GM03348 (cell line): Measurements from ENCODE around the gene GRXCR1.

Experiments
- DNase-seq: peaks from one replicate; pipeline ENCODE4 v3.0.0; 2012; ENCODE audit warnings: low spot score

GRXCR1 gene

DNA sequence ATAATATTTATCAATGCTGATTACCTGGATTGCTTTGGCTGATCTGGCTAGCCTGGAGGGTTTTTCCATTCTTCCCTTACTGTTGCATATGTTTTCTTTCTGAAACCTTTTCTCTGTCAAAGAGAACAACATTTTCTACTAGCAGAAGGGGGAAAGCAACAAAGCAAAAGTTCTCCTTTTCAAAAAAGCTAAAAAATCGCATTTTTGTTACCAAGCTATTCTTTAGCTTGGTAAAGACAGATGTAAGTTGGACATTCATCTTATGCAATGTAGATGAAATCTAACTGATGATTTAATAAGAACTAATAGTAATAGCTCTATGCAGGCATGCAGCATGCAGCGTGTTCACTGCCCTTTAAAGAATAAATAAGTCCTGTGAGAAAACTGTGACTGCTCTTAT, at the start of gene GRXCR1:
TSS of gene GRXCR1 (plus strand) at position 301 of the 400 bp plus-strand sequence. CDS start 554 bp downstream, outside the sequence.
- no peak for DNase-seq

DNA sequence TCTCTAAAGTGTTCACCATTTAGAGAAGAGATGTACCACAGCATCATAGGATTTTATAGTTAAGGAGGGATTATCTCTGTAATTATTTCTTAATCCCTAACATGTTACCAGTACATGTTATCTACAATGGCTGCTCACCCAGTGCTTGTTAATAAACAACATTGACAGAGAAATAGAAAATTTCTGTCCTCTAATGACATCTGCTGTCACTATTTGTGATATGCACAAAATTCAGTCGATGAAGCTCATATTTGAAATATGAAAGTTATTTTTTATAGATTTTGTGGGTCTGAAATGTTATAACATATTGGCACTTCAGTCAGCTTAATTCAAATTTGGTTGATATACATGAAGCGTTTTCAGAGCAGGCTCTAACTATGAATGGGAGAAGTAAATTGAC, 48.8 kb upstream of the GRXCR1 start:
- DNase-seq, result no peak

DNA sequence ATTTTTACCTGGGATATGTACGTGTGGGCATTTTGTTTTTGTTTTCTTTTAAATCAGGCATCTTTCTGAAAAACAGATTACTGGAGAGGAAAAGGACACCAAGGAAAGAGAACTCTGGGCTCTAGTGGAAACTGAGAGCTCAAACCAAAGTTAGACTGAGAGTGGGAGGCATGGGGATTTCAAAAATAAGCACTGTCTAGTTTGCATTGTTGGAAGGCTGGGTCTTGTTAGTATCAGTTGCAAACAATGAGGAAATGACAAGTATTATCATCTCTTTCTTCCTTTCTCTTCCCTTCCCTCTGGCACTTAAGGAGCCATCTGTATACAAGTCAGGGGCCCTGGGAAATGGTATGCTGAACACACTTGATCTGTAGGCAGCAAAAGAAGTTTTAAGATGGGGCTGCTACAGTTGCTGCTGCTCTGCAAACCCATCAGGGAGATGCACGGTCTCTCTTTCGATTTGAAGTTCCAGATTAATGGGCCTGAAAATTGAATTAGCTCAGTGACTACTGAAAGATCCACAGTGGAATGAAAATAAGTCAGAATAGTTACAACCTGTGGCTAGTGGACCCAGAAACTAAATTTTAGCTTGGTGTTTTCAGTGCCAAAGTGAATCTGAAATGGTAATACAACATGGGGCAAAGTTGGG, 48.0 kb upstream of the GRXCR1 start:
- no peak for DNase-seq

DNA sequence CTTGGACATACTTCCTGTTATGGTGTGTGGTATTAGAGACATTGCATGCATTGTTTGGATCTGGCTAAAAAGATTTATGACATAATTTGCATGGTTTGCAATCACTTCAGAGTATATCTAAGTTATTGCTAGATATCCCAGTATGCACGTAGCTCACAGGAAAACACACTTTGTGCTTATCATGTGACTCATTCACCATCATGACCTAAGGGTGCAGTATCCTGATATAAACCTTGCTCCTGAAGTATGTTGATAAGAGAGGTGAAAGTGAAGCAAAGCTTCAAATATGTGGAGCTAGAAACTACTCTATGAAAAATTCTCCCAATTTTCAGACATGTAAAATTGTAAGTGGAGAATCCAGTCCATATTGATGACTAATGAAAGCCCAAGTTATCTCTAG, 46.9 kb upstream of the GRXCR1 start:
- DNase-seq, result no peak

DNA sequence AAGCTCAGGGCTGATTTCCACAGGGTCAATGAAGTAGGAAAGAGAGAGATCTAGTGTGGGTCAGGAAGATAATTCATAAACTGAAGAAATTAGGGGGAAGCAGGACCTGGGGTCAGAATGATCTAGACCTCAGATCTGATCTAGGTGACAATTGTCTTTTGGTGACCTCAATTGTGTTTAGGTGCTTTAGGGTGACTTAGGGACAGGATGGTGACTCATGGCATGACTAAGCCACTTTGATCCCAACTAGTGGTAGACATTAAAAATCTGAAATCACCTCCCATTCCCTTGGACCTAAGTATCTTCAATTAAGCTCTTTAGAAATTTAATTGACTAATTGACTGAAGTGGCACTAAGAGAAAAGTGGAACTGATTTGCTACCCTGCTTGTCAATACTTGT, 36.7 kb upstream of the GRXCR1 start:
- no peak for DNase-seq

GRCh38 chr4:42865572-42866189, 26.8 kb upstream of the GRXCR1 start:
- peak; percentile 53 for DNase-seq

GRCh38 chr4:42871261-42871660, 21.3 kb upstream of the GRXCR1 start:
- no peak for DNase-seq

DNA sequence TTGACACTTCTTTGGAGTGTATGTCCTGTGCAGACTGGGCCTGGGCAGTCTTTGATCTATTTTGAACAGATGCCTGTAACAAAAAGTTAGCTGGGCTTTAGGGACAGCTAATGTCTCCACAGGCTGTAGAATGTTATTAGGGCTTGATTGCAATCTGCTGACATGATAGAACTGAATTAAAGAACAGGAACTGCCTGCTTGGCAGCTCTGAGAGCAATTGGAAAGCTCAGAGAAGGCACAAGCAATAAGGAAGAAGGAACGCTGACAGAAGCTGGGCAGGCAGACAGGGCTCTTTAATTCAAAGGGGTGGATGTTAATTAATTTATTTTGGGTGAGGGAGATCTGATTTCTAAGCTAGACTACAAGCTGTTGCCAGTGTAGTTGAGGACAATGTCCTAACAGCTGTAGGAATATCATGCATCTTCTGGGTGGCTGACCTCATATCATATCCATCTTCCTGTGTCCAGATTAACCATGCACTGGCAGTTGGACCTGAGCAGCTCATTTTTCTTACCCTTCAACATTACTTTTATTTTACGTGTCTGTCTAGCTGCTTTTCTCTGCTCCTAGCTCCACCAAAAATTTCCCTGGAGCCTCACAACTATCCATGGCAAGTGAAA, 20.7 kb upstream of the GRXCR1 start:
- DNase-seq, result no peak

GRCh38 chr4:42878863-42879262, 13.7 kb upstream of the GRXCR1 start:
- no peak for DNase-seq

DNA sequence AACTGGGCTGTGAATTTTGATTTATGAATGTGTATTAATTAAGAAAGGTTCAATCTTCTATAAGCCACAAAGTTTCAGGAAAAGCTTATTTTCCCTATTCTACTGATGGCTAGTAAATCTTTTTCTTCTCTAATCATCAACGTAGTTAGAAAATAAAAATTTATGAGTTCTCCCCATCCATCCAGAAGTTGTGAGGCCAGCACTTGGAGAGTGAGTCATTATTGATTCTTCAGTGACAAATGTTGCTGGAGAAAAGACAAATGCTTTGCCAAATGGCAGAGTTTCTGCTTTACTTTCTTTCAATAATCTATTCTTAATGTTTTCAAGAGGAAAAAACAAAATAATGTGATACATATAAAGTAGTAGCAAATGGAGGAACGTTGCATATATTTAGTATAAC, 11.3 kb upstream of the GRXCR1 start:
- no peak for DNase-seq

GRCh38 chr4:42891644-42892043, 869 bp upstream of the GRXCR1 start:
- DNase-seq, result no peak

DNA sequence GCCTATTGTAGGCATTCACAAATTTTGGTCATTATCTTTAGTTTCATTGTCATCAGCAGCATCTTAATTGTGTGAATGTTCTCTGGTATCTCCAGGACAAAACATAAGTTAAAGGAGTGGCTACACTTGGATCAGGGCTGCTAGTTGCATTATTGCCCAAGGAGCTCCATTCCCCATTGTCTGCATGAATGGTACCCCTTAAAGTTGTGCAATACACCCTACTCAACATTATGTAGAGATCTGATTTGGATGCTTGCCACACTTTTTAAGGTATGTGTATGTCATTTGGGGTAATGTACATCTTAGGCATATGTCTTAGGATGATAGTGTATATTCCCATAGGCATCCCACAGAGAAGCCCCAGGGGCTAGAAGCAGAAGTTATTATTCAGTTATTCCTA, 2.9 kb downstream of the GRXCR1 start:
- no peak for DNase-seq

- DNase-seq, result no peak
Measured at GRCh38 chr4:42904986-42905385, 12.5 kb downstream of the GRXCR1 start.

GRCh38 chr4:42905591-42905990, 13.1 kb downstream of the GRXCR1 start:
- no peak for DNase-seq

DNA sequence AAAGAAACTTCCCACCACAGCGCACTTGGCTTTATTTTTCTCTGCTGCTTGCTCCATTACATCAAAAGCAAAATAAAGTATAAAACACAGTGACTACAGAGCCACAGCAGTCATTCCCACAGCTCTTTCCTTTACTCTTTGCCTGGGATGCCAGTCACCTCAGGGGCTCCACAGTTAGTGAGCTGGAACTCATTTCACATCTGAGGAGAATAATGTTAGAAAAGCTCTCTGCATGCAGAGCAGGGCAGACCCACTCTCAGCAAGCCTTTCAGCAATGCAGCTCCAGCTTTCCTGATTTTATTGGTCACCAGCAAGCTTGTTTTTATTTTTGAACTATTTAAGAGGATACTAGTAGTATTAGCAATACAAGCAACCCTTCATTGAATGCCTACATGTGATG, 13.8 kb downstream of the GRXCR1 start:
- DNase-seq, result no peak

- DNase-seq, result no peak
Measured at GRCh38 chr4:42906891-42907759, 14.6 kb downstream of the GRXCR1 start.

DNA sequence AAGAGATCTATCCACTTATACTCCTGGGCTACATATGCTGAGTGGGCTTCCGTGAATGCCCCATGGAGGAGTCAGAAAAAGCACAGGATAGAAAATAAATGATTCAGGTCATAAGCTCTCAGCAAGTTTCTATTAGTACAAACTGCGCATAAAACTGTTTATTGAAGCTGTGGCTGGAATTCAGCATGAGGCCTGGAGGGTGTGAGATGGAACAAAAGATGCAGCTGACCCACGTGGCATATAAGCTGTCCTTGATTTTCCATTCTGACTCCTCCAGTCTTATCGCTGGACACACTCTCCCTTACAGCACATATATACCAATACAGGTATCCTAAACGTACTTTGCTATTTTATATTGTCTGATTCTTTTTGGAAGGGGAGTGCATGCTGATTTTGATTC, 17.9 kb downstream of the GRXCR1 start:
- DNase-seq, result no peak

DNA sequence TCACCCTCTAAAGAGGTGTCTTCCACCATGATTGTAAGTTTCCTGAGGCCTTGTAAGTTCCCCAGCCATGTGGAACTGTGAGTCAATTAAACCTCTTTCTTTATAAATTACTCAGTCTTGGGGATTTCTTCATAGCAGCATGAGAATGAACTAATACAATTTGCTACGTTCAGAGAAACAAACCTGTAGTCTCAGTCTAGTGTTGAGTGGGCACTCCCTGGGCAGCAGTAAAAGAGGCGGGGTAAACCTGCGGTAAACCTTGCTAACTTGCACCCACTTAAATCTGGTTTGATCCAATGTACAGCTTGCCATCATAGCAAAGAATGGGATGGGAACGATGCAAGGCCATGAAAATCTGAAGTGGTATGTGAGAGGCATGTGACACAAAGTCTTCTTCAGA, 22.4 kb downstream of the GRXCR1 start:
- no peak for DNase-seq

DNA sequence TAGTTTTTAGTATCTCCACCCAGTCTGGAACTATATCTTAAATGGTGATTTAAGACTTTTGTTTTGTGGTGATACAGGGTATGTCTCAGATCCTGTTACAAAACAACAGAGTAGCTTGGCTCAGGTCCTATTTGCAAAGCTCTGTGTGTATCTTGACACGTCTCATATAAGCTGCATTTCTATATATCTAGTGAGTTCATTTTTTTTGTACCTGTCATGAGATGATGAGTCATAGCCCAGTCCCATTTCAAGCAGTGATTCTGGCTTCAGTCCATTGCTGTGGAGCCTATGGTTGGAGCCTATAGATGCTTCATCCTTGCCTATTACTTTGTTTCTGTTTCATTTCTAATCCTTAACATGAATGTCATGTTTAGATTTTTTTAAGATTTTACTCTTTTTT, 23.0 kb downstream of the GRXCR1 start:
- DNase-seq, result no peak

- DNase-seq, result no peak
Measured at GRCh38 chr4:42917296-42917695, 24.8 kb downstream of the GRXCR1 start.

GRCh38 chr4:42923431-42923830, 30.9 kb downstream of the GRXCR1 start:
- no peak for DNase-seq

GRCh38 chr4:42925921-42926320, 33.4 kb downstream of the GRXCR1 start:
- no peak for DNase-seq

DNA sequence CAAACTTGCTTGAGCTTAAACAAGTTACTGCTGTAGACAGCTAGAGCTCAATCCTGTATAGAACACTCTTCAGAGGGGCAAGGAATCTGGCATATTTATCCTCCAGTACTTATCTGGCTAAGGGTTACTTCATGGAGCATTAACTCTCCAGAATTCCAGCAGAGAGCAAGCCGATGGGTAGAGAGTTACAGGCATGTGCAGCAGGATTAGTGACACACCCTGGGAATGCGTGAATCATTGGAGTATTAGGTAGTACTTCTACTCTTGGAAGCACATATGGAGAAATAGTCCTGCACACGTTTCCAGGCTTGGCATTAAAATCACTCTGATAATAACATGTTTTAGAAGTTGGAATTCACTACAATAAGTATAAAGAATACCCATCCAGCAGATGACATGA, 35.4 kb downstream of the GRXCR1 start:
- DNase-seq, result no peak
